Pulmonary artery endothelial cell (primary cell): ENCODE measurements around the gene KLF11. TPM values are rescaled to one million over a fixed set of nuclear protein-coding genes. Genes with fewer than 3 reads are reported as not detected.
A peak's percentile ranks its signal among the peaks of the same experiment; 100 is the strongest.

Experiments used
- DNase-seq: peaks from one replicate; pipeline ENCODE4 v3.0.0-alpha.2; 2011; ENCODE audit warnings: low read depth, low spot score
- total RNA-seq: library from RNA; depleted of rRNA; stranded (reverse); fragments of >200 nt; gene quantifications from 2 replicates; pipeline ENCODE4 v1.2.3, GENCODE V29; 2014

The KLF11 gene
- total RNA-seq, 1 donor from 2014 or later, result 5.3 TPM

DNA sequence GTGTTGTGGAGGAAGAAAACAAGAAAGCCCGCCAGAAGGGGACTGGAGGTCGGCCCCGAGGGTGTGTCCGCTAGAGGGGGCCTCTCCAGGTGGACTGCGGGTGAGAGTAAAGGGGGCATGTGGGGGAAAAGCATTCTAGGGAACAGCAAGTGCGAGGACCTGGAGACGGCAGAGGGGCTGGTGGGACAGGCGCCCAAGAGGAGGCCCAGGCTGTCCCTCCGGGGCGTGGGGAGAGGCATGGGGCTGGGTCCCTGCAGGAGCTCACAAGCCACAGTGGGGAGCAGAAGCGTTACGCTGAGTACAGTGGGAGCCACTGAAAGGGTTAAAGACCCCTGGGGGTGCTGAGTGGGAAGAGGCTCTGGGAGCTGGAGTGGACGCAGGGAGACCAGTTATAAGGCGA is 1.6 kb upstream of the KLF11 start:
- no peak for DNase-seq

DNA sequence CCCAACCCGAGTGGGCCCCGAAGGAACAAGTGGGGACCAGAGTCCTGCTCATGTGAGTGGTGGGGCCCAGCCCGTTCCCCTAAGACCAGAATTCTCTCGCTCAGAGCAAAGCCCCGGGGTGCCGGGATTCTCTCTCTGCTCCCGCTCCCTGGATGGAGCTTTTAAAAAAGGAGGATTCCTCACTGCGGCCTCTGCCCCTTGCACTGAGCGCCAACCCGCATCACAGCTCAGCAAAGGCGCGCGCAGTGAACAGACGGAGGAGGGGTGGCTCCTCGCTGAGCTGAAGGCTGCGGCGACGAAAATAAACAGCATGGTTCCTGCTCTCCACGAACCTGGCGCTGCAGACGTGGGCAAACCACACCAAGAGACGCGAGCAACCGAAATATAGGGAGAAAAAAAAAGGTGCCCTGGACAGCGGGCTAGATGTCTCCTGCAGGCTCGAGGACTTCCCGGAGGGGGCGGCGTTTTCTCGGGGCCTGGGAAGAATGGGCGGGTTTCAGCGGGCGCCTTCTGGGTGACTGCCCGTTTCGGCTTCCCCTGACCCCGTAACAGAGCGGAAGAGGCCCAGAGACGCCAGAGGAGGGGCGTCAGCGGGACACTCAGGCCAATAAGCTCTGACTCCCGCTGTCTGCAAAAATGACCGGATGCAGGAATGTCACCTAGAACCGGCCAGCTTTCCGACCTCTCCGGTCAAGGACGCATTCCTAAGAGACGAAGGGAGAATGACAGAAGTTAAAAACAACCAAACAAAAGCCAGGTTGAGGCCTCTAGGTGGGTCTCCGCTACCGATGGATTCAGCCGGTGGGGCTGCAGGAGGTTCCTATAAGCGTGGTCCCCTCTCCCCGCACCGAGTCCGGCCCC is 819 bp upstream of the KLF11 start:
- DNase-seq, result peak; percentile 48

DNA sequence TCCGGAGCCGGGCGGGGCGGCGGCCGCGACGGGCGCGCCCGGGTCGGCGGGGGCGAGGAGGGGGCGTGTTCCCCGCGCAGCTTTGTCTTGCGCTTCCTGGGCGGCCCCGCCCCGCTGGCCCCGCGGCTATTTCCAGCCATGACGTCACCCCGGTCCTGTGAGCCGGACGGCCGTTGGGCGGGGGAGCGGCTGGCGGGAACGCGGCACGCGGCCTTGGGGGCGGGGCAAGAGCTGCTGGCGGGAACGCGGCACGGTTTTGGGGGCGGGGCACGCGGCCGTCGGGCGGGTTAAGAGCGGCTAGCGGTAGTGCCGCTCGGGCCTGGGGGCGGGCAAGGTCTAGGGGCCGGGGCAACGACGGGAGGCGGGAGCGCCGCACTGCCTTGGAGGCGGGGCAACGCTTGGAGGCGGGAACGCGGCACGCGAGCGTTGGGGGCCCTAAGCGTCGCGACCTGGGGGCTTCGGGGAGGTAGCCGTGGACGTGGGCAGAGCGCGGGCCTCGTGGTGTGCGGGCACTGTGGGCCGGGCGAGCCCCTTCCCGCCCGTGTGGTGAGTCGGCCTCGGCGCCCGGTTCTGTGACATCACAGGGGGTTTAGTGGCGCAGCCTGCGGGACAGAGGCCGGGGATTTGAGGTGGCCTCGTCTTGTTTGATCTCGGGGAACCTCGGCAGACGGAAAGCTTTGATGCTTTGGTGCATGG is 704 bp downstream of the KLF11 start:
- DNase-seq, result peak; percentile 71

GRCh38 chr2:10045561-10046355 is 2.4 kb downstream of the KLF11 start:
- DNase-seq, result no peak

GRCh38 chr2:10046931-10047330 is 3.6 kb downstream of the KLF11 start:
- DNase-seq, result no peak

GRCh38 chr2:10047616-10048500 is 4.5 kb downstream of the KLF11 start:
- DNase-seq, result no peak

GRCh38 chr2:10048501-10049171 is 5.3 kb downstream of the KLF11 start:
- DNase-seq, result no peak

GRCh38 chr2:10052216-10052615 is 8.9 kb downstream of the KLF11 start:
- no peak for DNase-seq

DNA sequence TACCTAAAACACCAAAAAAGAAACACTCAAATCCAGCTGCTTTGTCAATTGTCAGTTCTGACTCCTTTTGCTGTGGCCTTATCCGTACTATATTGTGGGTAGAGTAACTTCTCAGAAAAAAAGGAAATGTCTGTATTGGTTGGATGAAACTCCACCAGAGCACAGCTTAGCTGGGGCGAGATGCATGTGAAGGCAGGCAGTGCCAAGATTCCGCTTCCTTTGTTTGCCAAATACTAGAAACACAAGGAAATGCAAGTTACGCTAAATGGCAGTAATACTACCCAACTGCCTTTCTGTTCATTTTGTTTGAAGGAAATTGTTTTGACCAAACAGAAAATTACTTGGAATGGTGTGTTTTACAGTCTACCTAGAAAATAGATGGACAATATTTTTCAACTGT is 10.0 kb downstream of the KLF11 start:
- no peak for DNase-seq

GRCh38 chr2:10054424-10054823 is 11.1 kb downstream of the KLF11 start:
- DNase-seq, result no peak

- no peak for DNase-seq
These were observed 11.6 kb downstream of the KLF11 start for GRCh38 chr2:10054976-10055375.

DNA sequence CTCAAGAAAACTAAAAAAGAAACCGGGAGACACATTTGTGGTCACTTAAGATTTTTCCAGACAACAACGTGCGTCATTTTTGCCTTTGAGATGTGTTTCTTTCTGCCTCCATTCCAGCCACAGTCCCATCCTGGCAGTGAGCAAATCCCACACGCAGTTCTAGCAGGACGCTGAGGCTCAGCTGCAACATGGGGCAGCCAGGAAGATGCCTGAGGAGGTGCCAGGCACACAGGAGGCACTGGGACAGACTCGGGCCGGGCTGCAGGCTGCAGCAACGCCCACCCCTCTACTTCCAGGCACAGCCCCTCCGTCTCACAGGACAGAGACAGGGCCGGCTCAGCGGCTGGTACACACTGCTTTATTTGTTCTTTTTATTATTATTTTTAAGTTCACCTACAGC is 13.1 kb downstream of the KLF11 start:
- DNase-seq, result no peak

GRCh38 chr2:10057231-10058107 is 14.1 kb downstream of the KLF11 start:
- no peak for DNase-seq

DNA sequence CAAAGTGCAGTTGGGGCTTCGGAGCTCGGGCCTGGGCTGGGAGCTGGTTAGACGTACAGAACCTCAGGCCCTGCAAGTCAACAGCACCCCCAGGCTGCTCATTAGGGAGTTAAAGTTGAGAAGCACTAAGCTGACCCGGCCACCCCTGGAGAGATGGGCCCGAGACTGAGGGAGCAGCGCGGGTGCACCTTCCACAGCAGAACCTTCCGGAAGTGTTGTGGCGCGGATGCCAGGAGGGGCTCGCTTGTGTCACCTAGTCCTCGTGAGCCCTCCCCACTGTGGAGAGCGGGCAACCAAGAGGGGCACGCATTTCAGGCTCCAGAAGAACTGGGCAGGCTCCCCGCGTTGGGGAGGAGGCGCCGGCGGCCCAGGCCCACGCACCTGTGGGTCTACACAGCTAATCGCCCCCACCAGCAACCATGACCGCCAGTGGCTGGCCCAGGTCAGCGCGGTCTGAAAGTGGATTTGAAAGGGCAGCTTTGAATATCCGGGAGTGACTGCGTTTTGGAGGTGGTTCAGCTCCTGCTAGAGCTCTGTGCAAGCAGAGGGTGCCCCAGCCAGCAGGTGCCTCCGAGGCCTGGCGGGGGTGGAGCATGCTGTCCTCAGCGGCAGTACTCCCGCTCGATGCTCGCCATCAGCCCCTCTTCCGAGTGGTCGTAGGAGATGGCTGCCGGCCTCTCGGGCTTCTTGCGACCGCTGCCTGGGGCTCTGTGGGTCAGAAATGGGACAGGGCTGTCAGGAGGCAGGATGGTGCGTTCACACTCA is 15.1 kb downstream of the KLF11 start:
- DNase-seq, result no peak

DNA sequence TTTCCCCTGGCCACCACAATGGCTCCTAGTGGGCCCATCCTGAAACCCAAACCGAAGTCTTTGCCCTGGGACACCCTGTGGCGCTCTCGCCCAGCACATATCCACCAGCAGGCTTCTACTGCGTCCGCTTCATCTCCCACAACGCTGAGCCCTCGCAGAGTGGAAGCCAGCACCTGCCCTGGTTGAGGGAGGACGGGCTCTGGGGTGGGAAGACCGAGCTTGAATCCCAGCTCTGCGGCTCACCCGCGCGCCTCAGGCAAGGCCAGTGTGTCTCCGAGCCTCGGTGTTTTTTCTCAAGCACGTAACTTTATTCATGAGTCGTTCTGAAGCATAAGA is 15.6 kb downstream of the KLF11 start:
- DNase-seq, result no peak

DNA sequence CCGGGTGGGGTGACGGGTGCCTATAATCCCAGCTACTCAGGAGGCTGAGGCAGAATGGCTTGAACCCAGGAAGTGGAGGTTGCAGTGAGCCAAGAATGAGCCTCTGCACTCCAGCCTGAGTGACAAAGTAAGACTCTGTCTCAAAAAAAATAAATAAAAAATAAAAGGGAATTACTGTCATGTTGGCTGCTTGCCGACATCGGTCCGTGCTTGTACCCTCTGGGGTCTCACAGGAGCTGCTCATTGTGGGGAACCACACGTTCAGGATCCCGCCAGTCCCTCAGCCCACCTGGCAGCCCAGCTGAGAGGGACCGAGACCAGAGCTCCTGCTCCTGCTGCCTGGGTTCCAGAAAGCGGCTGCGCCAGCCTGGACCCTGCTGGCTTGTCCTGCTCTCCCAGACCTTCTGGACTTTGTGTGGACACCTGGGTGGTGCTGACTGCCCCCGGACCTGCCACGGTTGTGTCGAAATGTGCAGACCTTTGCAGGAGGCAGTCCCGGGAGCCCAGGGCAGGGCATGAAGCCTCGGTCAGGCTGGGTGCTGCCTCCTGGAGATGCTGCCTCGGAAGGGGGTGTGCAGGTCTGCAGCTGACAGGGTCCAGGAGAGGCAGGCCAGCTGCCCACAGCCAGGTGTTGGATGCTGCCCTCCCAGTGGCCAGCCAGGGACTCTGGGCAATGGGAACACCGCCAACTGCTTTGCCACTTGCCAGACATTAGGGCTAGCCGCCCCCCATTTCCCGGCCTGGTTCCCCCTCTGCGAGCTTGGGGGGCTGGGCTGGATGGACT is 16.4 kb downstream of the KLF11 start:
- no peak for DNase-seq

DNA sequence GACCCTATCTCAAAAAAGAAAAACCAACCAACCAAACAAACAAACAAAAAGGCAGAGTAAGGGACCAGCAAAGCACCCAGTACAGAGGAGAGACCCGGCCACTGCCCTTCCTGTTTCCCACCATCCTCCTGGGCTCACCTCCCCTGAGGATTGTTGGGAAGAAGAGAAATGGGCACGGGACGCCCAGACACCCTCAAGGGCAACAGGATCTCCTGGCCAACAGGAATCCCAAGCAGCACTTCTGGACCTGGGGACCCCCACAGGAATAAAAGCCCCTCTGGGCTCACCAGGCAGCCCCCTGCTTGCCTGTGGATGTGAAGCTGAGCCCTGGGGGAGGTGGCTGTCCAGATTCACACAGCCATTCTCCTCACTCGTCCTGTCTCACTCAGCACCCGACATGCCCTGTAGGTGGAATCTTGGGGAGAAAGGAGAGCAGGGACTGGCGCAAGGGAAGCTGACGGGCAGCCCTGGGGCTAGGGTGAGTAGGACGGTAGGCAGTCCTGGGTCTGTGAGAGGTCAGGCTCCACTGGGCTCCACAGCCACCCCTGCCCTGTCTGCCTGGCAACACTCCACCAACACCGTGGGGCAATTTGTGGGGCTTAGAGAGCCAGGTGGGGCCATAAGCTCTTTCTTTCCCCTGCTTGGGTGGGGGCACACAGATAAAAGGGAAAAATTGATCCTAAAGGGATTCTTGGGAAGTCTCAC is 18.0 kb downstream of the KLF11 start:
- no peak for DNase-seq
